ENCODE measurements around the gene MGAT5B.
"Not testable (repeated sequence)": the region's sequence is repeated elsewhere in the genome, so short reads cannot be mapped to it uniquely, and the experiment has no call there.

The MGAT5B gene

DNA sequence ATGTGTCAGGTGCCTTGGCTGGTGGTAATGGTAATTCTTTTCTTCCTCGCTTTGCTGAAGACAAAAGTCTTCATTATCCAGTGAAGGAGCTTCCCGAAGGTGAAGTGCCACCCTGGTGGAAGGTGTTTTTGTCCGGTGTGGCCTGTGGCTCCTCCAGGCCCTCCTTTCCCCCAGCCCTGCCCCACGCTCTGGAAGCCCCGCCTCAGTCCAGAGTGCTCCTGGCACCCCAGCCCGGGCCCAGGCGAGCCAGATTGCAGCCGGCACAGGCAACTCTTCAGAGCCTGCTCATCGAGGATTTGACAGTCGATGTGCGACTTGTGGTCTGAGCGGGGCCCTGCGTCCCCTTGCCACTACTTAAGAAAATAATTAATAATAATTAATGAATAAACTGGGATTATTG lies 93.7 kb downstream of the MGAT5B start:
- no peaks in the 10 kb centered on the region for H3K4me1 ChIP-seq (ENCODE audit: control insufficient read depth, insufficient read depth, low read length)
- H3K4me3 ChIP-seq (ENCODE audit: low read length in 2 of 2), result no peak overlapping the region
- peaks cover under 1 to 5% of the 10 kb centered on the region in 2 donors for H3K27me3 ChIP-seq (ENCODE audit: control insufficient read depth in 1 of 2, insufficient read depth in 2 of 2, low read length in 2 of 2)
- H3K27ac ChIP-seq (ENCODE audit: low read length), result no peak overlapping the region
- no peak overlapping the region for H3K9ac ChIP-seq (ENCODE audit: low read length in 2 of 2)
- no peaks in the 10 kb centered on the region for H3K36me3 ChIP-seq (ENCODE audit: control insufficient read depth in 2 of 2, insufficient read depth in 2 of 2, low read length in 2 of 2)
- peaks cover 0 to 2% of the 10 kb centered on the region in 2 donors for H3K9me3 ChIP-seq (ENCODE audit: control insufficient read depth in 2 of 2, low read length in 2 of 2)

DNA sequence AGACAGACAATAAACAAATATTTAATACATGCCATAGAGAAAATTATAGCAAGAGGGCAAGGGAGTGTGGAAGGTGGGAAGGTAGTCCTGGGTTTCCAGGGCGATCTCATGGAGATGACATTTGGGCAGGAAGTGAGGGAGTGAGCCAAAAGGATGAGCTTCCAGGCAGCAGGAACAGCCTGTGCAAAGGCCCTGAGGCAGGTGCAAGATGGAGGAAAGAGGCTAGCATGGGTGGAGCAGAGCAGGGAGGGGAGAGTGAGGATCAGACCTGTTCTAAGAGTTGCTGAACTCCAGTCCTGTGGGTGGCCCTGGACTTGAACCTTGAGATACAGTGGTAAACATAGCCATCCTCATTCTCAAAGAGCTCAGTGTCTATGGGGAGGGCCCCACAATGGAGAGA lies 94.7 kb downstream of the MGAT5B start:
- H3K27me3 ChIP-seq (ENCODE audit: control insufficient read depth in 1 of 2, insufficient read depth in 2 of 2, low read length in 2 of 2), result peaks cover 8 to 10% of the 10 kb centered on the region in 2 donors
- no peaks in the 10 kb centered on the region for H3K36me3 ChIP-seq (ENCODE audit: control insufficient read depth in 2 of 2, insufficient read depth in 2 of 2, low read length in 2 of 2)
- H3K9me3 ChIP-seq (ENCODE audit: control insufficient read depth in 2 of 2, low read length in 2 of 2), result peaks cover 0 to 2% of the 10 kb centered on the region in 2 donors
- H3K27ac ChIP-seq (ENCODE audit: low read length), result no peak overlapping the region
- H3K4me3 ChIP-seq (ENCODE audit: low read length in 2 of 2), result no peak overlapping the region
- no peaks in the 10 kb centered on the region for H3K4me1 ChIP-seq (ENCODE audit: control insufficient read depth, insufficient read depth, low read length)
- no peak overlapping the region for H3K9ac ChIP-seq (ENCODE audit: low read length in 2 of 2)

DNA sequence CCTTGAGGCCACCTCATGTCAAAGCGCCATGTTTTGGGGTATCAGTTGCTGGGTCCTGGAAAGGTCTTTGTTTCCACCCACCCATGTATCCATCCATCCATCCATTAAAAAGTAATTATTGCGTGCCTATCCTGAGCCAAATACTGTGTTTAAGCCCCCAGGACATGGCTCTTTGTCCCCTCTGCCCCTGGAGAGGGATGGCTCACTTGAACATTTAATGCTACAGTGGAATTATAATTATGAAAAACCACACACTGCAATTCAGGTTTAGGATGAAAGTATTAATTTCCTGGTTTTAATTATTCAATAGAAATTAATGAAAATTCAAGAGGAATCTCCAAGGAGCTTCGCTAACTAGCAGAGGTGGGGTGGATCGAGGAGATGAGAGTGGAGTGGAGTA lies 97.8 kb downstream of the MGAT5B start:
- no peak overlapping the region for H3K9ac ChIP-seq (ENCODE audit: low read length in 2 of 2)
- H3K9me3 ChIP-seq (ENCODE audit: control insufficient read depth in 2 of 2, low read length in 2 of 2), result peaks cover 0 to 2% of the 10 kb centered on the region in 2 donors
- H3K27me3 ChIP-seq (ENCODE audit: control insufficient read depth in 1 of 2, insufficient read depth in 2 of 2, low read length in 2 of 2), result peaks cover 23 to 35% of the 10 kb centered on the region in 2 donors
- no peak overlapping the region for H3K27ac ChIP-seq (ENCODE audit: low read length)
- peaks cover 2% of the 10 kb centered on the region for H3K4me1 ChIP-seq (ENCODE audit: control insufficient read depth, insufficient read depth, low read length)
- no peaks in the 10 kb centered on the region for H3K36me3 ChIP-seq (ENCODE audit: control insufficient read depth in 2 of 2, insufficient read depth in 2 of 2, low read length in 2 of 2)
- H3K4me3 ChIP-seq (ENCODE audit: low read length in 2 of 2), result no peak overlapping the region

DNA sequence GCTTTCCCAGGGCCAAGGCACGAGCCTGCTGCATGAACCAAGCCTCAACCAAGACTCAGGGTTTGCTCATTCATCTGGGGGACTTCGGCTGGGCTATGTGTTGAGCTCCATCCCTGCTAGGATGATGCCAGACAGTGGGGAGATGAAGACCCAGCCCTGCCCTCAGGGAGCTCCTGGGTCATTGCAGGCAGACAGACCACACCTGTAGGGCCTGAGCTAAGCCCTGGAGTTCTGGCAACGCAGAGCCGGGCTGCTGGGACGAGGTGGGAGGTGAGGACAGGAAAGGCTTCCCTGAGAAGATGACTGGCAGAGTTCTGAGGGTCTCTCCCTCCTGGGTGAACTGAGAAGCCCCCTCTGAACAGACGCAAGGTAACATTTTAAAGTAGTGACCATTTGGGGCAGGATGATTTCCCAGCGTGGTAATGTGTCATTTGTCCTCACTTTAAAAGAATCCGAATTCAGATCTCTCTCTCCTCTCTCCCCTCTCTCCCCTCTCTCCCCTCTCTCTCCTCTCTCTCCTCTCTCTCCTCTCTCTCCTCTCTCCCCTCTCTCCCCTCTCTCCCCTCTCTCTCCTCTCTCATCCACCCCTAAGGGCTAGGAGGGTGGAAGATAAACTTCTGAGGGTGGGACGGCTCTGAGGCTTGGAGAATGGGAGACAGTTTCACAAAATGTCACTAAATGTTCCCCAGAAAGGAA lies 98.4 kb downstream of the MGAT5B start:
- peaks cover 23 to 38% of the 10 kb centered on the region in 2 donors for H3K27me3 ChIP-seq (ENCODE audit: control insufficient read depth in 1 of 2, insufficient read depth in 2 of 2, low read length in 2 of 2)
- H3K9me3 ChIP-seq (ENCODE audit: control insufficient read depth in 2 of 2, low read length in 2 of 2), result peaks cover 0 to 2% of the 10 kb centered on the region in 2 donors
- no peak overlapping the region for H3K27ac ChIP-seq (ENCODE audit: low read length)
- no peak overlapping the region for H3K4me3 ChIP-seq (ENCODE audit: low read length in 2 of 2)
- no peaks in the 10 kb centered on the region for H3K36me3 ChIP-seq (ENCODE audit: control insufficient read depth in 2 of 2, insufficient read depth in 2 of 2, low read length in 2 of 2)
- H3K4me1 ChIP-seq (ENCODE audit: control insufficient read depth, insufficient read depth, low read length), result peaks cover 2% of the 10 kb centered on the region
- no peak overlapping the region for H3K9ac ChIP-seq (ENCODE audit: low read length in 2 of 2)

DNA sequence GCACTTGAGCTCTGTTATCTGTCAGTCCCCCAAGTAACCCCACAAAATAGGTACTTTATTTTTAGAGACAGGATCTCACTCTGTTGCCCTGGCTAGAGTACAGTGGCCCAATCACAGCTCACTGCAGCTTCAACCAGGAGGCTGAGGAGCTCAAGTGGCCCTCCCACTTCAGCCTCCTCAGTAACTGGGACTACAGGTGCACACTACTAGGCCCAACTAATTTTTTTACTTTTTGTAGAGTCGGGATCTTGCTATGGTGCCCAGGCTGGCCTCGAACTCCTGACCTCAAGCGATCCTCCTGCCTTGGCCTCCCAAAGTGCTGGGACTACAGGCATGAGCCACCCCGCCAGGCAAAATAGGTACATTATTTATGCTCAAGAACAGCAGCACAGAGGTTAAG lies 99.6 kb downstream of the MGAT5B start:
- Histone ChIP-seq H3K4me1 (ENCODE audit: control insufficient read depth, insufficient read depth, low read length) (peaks cover 2% of the 10 kb centered on the region), H3K36me3 (ENCODE audit: control insufficient read depth in 2 of 2, insufficient read depth in 2 of 2, low read length in 2 of 2) (no peaks in the 10 kb centered on the region), H3K9ac (ENCODE audit: low read length in 2 of 2) (no peak overlapping the region), H3K4me3 (ENCODE audit: low read length in 2 of 2) (no peak overlapping the region), H3K27me3 (ENCODE audit: control insufficient read depth in 1 of 2, insufficient read depth in 2 of 2, low read length in 2 of 2) (peaks cover 25 to 38% of the 10 kb centered on the region in 2 donors), H3K27ac (ENCODE audit: low read length) (no peak overlapping the region), H3K9me3 (ENCODE audit: control insufficient read depth in 2 of 2, low read length in 2 of 2) (peaks cover 0 to 2% of the 10 kb centered on the region in 2 donors)

DNA sequence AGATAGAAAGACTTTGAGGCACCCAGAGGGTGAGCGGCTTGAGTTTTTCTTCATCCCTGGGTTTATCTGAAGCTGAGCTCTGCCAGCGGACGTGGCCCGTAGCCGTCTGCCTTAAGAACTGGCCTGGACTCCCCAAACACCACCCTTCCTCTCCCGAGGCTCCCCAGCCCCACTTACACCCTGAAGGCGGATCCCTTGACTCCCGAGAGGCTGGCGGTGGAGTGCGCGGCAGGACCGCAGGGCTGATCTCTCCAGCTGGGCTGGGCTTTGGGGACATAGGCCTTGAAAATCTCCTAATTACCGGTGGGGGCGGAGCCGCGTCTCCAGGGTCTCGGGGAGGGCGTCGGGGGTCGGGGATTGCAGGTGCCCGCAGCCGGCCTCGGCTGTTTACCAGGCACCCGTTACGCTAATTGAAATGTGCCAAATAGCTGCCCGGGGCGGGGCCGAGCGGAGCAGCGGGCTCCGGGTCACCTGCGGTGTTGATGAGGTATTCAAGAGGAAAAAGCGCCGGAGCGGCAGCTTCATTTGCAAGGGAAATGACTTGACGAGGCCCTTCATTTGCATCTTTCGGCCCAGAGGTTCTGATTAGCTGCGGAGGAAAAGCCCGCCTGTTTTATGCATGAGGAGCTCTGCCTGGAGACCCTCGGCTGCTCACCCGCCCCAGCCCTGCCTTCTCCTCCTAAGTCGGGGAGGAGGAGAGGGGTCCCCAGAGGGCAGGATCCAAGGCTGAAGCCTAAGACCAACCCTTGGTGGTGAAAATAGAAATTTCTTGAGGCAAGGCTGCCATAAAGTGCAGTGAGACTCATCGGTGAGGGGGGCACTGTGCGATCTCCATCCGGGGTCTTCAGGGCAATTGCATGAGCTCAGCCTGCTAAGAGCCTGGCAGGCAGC lies 100.7 kb downstream of the MGAT5B start:
- Histone ChIP-seq H3K36me3 (ENCODE audit: control insufficient read depth in 2 of 2, insufficient read depth in 2 of 2, low read length in 2 of 2) (no peaks in the 10 kb centered on the region), H3K9me3 (ENCODE audit: control insufficient read depth in 2 of 2, low read length in 2 of 2) (no peaks in the 10 kb centered on the region), H3K27me3 (ENCODE audit: control insufficient read depth in 1 of 2, insufficient read depth in 2 of 2, low read length in 2 of 2) (peaks cover 25 to 38% of the 10 kb centered on the region in 2 donors), H3K4me1 (ENCODE audit: control insufficient read depth, insufficient read depth, low read length) (peaks cover 2% of the 10 kb centered on the region), H3K27ac (ENCODE audit: low read length) (no peak overlapping the region), H3K4me3 (ENCODE audit: low read length in 2 of 2) (peak overlapping the region; percentile 35 to 54), H3K9ac (ENCODE audit: low read length in 2 of 2) (no peak overlapping the region)

DNA sequence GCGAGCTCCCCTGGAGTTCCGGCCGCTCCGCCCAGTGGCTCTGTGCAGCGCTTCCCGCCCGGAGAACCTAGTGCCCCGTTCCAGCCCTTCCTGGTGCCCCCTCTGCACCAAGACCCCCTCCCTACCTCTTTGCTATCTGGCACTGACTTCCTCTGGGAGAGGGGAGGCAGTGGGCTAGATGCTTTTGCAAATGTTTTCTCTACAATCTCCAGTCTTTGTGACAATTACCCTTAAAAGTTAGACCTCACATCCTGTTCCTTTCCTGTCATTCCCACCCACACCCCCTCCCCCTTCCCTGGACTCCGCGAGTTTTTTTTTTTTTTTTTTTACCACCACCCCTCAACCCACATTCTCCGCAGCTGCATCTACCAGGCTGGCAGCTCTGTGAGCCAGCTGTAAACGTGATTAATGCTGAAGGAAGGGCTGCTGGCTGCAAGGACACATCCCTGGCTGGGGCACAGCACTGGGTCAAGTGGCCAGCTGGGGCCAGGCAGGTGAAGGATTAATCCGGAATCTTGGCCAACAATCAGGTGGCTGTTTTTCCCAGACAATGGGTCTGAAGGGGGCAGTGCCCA lies 101.5 kb downstream of the MGAT5B start:
- Histone ChIP-seq H3K36me3 (ENCODE audit: control insufficient read depth in 2 of 2, insufficient read depth in 2 of 2, low read length in 2 of 2) (no peaks in the 10 kb centered on the region), H3K27ac (ENCODE audit: low read length) (no peak overlapping the region), H3K27me3 (ENCODE audit: control insufficient read depth in 1 of 2, insufficient read depth in 2 of 2, low read length in 2 of 2) (peaks cover 25 to 38% of the 10 kb centered on the region in 2 donors), H3K4me3 (ENCODE audit: low read length in 2 of 2) (peak overlapping the region; percentile 35 to 54), H3K9ac (ENCODE audit: low read length in 2 of 2) (no peak overlapping the region), H3K4me1 (ENCODE audit: control insufficient read depth, insufficient read depth, low read length) (peaks cover 2% of the 10 kb centered on the region), H3K9me3 (ENCODE audit: control insufficient read depth in 2 of 2, low read length in 2 of 2) (no peaks in the 10 kb centered on the region)

DNA sequence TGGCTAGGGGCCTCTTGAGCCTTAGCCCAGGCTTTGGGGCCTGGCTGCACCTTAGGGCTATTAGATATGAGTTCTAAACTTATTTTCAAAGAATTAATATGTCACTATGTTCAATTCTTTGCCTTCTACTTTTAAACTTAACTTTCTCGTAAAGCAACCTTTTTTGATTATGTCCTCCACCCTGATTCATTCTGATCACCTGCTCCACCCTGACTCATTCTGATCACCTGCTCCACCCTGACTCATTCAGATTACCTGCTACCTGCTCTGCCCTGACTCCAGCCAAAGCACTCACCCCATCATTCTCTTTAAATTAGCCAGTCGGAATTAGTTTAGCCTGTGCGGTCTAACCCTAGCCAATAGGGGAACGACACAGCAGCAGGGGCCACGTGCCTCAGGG lies 102.0 kb downstream of the MGAT5B start:
- peaks cover 25 to 38% of the 10 kb centered on the region in 2 donors for H3K27me3 ChIP-seq (ENCODE audit: control insufficient read depth in 1 of 2, insufficient read depth in 2 of 2, low read length in 2 of 2)
- H3K4me1 ChIP-seq (ENCODE audit: control insufficient read depth, insufficient read depth, low read length); H3K9me3 ChIP-seq (ENCODE audit: control insufficient read depth in 2 of 2, low read length in 2 of 2); H3K9ac ChIP-seq (ENCODE audit: low read length in 2 of 2); H3K4me3 ChIP-seq (ENCODE audit: low read length in 2 of 2); H3K27ac ChIP-seq (ENCODE audit: low read length); H3K36me3 ChIP-seq (ENCODE audit: control insufficient read depth in 2 of 2, insufficient read depth in 2 of 2, low read length in 2 of 2): not testable (repeated sequence)

DNA sequence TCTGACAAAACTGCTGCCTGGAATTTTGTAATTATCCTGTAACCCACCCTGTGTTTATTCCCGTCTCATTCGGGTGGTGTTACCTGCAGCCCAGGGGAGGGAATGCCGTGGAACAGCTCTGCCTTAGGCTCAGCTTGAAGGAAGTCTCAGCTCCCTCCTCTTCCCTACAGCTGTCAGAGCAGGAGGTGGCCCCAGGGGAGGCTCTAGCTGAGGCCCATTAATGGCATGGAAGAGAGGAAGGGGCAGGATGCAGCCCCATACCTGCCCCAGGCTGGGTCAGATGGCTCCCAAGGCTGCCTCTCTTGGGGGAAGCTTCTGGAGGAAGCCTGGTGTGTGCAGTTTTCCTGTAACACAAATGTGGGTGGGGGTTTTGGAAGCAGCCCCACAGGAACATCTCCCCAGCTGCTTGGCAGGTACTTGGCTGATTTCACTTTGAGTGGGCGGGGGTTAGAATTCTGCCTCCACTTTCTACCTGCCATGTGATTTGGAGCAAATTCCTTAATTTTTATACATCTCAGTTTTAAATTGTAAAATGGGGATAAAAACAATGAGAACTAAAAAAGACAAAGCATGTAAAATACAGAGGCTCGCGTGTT lies 103.9 kb downstream of the MGAT5B start:
- H3K27me3 ChIP-seq (ENCODE audit: control insufficient read depth in 1 of 2, insufficient read depth in 2 of 2, low read length in 2 of 2), result peaks cover 20 to 35% of the 10 kb centered on the region in 2 donors
- no peak overlapping the region for H3K27ac ChIP-seq (ENCODE audit: low read length)
- H3K4me1 ChIP-seq (ENCODE audit: control insufficient read depth, insufficient read depth, low read length), result peaks cover 2% of the 10 kb centered on the region
- H3K4me3 ChIP-seq (ENCODE audit: low read length in 2 of 2), result no peak overlapping the region
- no peaks in the 10 kb centered on the region for H3K36me3 ChIP-seq (ENCODE audit: control insufficient read depth in 2 of 2, insufficient read depth in 2 of 2, low read length in 2 of 2)
- H3K9ac ChIP-seq (ENCODE audit: low read length in 2 of 2), result no peak overlapping the region
- H3K9me3 ChIP-seq (ENCODE audit: control insufficient read depth in 2 of 2, low read length in 2 of 2), result no peaks in the 10 kb centered on the region

DNA sequence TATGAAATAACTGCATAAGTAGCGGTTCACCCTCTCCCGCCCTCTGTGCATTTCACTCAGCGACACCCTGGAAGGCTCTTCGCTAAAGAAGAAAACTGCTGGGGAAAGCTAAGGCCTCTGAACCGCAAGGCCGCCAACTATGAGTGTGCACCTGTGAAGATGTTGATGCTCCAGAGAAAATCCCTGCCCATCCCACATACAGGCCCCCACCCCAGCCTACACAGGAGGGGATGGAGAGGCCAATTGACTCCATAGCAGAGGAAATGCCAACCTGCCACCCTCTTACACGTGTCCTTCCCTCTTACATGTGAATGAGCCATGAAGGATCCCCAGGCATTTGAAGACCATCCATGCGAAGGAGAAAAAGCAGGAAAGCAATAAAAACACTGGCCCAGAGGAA lies 104.8 kb downstream of the MGAT5B start:
- Histone ChIP-seq H3K4me1 (ENCODE audit: control insufficient read depth, insufficient read depth, low read length) (peaks cover 2% of the 10 kb centered on the region), H3K36me3 (ENCODE audit: control insufficient read depth in 2 of 2, insufficient read depth in 2 of 2, low read length in 2 of 2) (no peaks in the 10 kb centered on the region), H3K4me3 (ENCODE audit: low read length in 2 of 2) (no peak overlapping the region), H3K9me3 (ENCODE audit: control insufficient read depth in 2 of 2, low read length in 2 of 2) (no peaks in the 10 kb centered on the region), H3K27me3 (ENCODE audit: control insufficient read depth in 1 of 2, insufficient read depth in 2 of 2, low read length in 2 of 2) (peaks cover 17 to 27% of the 10 kb centered on the region in 2 donors), H3K27ac (ENCODE audit: low read length) (no peak overlapping the region), H3K9ac (ENCODE audit: low read length in 2 of 2) (no peak overlapping the region)
